ENCODE results near the gene NCOA1. TPM values are rescaled to one million over a fixed set of nuclear protein-coding genes. Genes with fewer than 3 reads are reported as not detected.
"Not testable (repeated sequence)": the region's sequence is repeated elsewhere in the genome, so short reads cannot be mapped to it uniquely, and the experiment has no call there.

NCOA1 gene
- total and polyA plus RNA-seq, 4 experiments from 2014 or later, result 5.9 to 46.2 (median 34.8) TPM

DNA sequence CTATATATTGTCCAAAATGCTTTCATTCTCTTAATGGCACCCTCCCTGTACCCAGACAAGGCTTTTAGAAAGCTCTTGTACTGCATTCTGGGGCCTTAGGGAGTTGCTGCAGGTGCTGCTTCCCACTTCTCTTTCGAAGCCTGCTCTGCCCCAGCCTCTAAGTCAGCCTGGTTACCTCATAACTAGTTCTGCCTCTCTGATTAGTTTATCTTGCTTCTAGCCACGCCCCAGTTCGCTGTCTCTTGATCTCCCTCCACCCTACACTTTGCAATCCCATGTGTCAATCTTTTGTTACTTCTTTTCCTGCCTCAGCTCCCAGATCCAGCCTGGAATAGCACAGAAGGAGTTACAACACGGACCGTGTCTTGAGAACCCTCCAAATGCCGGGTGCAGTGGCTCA is 13.8 kb upstream of the NCOA1 start:
- Mint-ChIP-seq H3K4me3 (no peak overlapping the region), H3K27ac (no peak overlapping the region), H3K27me3 (no peaks in the 10 kb centered on the region), H3K4me1 (no peaks in the 10 kb centered on the region), H3K9me3 (peaks cover 0 to 2% (median 0%) of the 10 kb centered on the region in 8 donors), H3K36me3 (no peaks in the 10 kb centered on the region)
- intact Hi-C loops (cut with micrococcal nuclease), result no loop called here
- no peaks in the 10 kb centered on the region for H3K27me3 ChIP-seq (ENCODE audit: insufficient read depth, low read length)
- H3K36me3 ChIP-seq (ENCODE audit: insufficient read depth, low read length), result no peaks in the 10 kb centered on the region
- no peaks in the 10 kb centered on the region for H3K9me3 ChIP-seq (ENCODE audit: control insufficient read depth in 1 of 2, low read length in 2 of 2)
- ChIA-PET POLR2A (ENCODE audit: partially characterized antibody) (no interaction called here), CTCF (ENCODE audit: partially characterized antibody) (no interaction called here)
- no peak for DNase-seq
- H3K4me1 ChIP-seq (ENCODE audit: insufficient read depth, low read length), result no peaks in the 10 kb centered on the region
- no peak overlapping the region for H3K27ac ChIP-seq (ENCODE audit: low read depth, low read length)
- no peak overlapping the region for H3K4me3 ChIP-seq (ENCODE audit: low read length in 2 of 2)

DNA sequence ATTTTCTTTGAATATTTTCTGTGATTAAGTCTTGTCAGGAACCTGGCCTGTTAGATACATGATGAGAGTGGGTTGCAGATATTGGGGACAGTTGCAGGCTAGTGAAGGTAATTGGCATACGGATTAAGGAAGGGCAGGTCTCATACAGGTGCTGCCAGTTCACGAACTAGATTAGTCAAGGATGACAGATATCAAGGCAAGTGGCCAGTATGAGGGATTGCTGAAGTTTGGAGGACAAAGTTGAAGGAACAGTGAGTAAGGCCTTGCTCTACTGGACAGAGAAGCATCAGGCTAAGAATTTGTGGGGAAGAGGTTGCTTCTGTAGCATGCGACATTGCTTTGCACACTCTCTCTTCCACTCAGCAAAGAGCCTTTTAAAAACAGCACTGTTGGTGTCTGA is 12.8 kb upstream of the NCOA1 start:
- ChIA-PET POLR2A (ENCODE audit: partially characterized antibody) (no interaction called here), CTCF (ENCODE audit: partially characterized antibody) (no interaction called here)
- Histone ChIP-seq H3K4me3 (ENCODE audit: low read length in 2 of 2) (no peak overlapping the region), H3K36me3 (ENCODE audit: insufficient read depth, low read length) (no peaks in the 10 kb centered on the region), H3K9me3 (ENCODE audit: control insufficient read depth in 1 of 2, low read length in 2 of 2) (no peaks in the 10 kb centered on the region), H3K4me1 (ENCODE audit: insufficient read depth, low read length) (no peaks in the 10 kb centered on the region), H3K27me3 (ENCODE audit: insufficient read depth, low read length) (no peaks in the 10 kb centered on the region), H3K27ac (ENCODE audit: low read depth, low read length) (no peak overlapping the region)
- no peaks in the 10 kb centered on the region for H3K4me1 Mint-ChIP-seq
- H3K36me3 Mint-ChIP-seq, result no peaks in the 10 kb centered on the region
- H3K4me3 Mint-ChIP-seq, result no peak overlapping the region
- no peaks in the 10 kb centered on the region for H3K27me3 Mint-ChIP-seq
- intact Hi-C loops (cut with micrococcal nuclease), result no loop called here
- no peak overlapping the region for H3K27ac Mint-ChIP-seq
- peaks cover 0 to 2% (median 0%) of the 10 kb centered on the region in 8 donors for H3K9me3 Mint-ChIP-seq
- DNase-seq, result no peak

DNA sequence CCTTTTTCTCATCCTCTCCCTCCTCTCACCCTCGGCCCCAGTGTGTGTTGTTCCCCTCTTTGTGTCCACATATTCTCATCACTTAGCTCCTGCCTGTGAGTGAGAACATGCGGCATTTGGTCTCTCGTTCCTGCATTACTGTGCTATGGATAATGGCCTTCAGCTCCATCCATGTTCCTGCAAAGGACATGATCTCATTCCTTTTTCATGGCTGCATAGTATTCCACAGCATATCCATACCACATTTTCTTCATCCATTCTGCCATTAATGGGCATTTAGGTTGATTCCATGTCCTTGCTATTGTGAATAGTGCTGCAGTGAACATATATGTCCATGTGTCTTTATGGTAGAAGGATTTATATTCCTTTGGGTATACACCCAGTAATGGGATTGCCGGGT is 10.8 kb upstream of the NCOA1 start:
- Mint-ChIP-seq H3K27me3 (no peaks in the 10 kb centered on the region), H3K27ac (no peak overlapping the region), H3K4me3 (no peak overlapping the region), H3K9me3 (peaks cover 0 to 2% (median 0%) of the 10 kb centered on the region in 8 donors), H3K4me1 (no peaks in the 10 kb centered on the region), H3K36me3 (no peaks in the 10 kb centered on the region)
- Histone ChIP-seq H3K9me3 (ENCODE audit: control insufficient read depth in 1 of 2, low read length in 2 of 2) (no peaks in the 10 kb centered on the region), H3K27me3 (ENCODE audit: insufficient read depth, low read length) (no peaks in the 10 kb centered on the region), H3K27ac (ENCODE audit: low read depth, low read length) (no peak overlapping the region), H3K4me1 (ENCODE audit: insufficient read depth, low read length) (no peaks in the 10 kb centered on the region), H3K36me3 (ENCODE audit: insufficient read depth, low read length) (no peaks in the 10 kb centered on the region), H3K4me3 (ENCODE audit: low read length in 2 of 2) (no peak overlapping the region)
- ChIA-PET CTCF (ENCODE audit: partially characterized antibody) (no interaction called here), POLR2A (ENCODE audit: partially characterized antibody) (no interaction called here)
- intact Hi-C loops (cut with micrococcal nuclease), result no loop called here
- DNase-seq, result no peak

DNA sequence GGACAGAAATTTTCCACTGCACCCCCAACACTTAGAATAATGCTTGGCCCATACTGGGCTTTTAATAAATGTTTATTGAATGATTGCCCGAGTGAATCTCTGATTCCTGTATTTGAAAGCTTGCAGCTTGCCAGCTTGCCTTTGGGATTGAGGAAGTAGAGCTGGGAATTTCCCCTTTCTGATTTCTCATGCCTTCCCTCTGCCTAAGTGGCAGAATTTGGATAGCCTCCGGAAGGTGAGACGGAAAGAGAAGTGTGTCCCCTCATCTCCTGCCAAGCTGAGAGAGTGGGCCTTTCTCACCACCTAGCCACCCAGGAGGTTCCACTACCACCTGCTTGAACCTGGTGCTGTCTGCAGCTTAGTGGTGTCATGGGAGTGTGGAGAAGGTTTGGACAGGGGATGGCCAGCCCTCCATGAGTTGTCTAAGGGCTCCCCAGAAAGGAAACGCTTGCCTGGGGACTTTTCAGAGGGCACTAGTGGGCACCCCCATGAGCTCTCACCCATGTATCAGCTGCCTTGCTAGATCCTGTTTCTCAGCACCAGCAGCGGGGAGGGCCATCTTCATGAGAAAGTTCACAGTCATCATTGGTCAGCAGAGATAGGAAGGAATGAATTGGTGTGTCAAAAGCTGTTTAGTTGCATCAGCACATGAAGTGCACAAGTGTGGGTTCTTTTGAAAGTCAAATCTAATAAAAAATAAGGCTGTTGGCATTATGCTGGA is 8.6 kb upstream of the NCOA1 start:
- ChIA-PET CTCF (ENCODE audit: partially characterized antibody) (no interaction called here), POLR2A (ENCODE audit: partially characterized antibody) (no interaction called here)
- Mint-ChIP-seq H3K4me3 (no peak overlapping the region), H3K4me1 (no peaks in the 10 kb centered on the region), H3K9me3 (peaks cover 0 to 2% (median 0%) of the 10 kb centered on the region in 8 donors), H3K27ac (no peak overlapping the region), H3K36me3 (no peaks in the 10 kb centered on the region), H3K27me3 (no peaks in the 10 kb centered on the region)
- intact Hi-C loops (cut with micrococcal nuclease), result no loop called here
- Histone ChIP-seq H3K36me3 (ENCODE audit: insufficient read depth, low read length) (no peaks in the 10 kb centered on the region), H3K4me3 (ENCODE audit: low read length in 2 of 2) (no peak overlapping the region), H3K9me3 (ENCODE audit: control insufficient read depth in 1 of 2, low read length in 2 of 2) (no peaks in the 10 kb centered on the region), H3K27ac (ENCODE audit: low read depth, low read length) (no peak overlapping the region), H3K27me3 (ENCODE audit: insufficient read depth, low read length) (no peaks in the 10 kb centered on the region), H3K4me1 (ENCODE audit: insufficient read depth, low read length) (no peaks in the 10 kb centered on the region)
- DNase-seq, result no peak

DNA sequence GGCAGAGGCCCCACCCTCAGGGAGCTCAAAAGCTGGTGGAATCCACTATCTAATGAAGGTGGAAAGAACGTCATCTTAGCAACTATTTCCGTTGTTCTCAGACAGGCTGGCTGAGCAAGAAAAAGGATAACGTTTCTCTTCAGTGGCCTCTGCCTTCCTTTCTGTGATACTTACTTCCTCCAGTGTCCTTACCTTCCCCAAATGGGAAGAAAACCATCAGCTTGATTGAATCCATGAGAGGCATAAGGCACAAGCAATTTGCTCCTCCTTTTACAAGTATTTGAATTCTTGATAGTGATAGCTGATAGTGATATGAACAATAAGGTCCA is 8.1 kb upstream of the NCOA1 start:
- intact Hi-C loops (cut with micrococcal nuclease), result no loop called here
- H3K9me3 Mint-ChIP-seq, result peaks cover 0 to 2% (median 0%) of the 10 kb centered on the region in 8 donors
- Histone ChIP-seq H3K4me1 (ENCODE audit: insufficient read depth, low read length) (no peaks in the 10 kb centered on the region), H3K36me3 (ENCODE audit: insufficient read depth, low read length) (no peaks in the 10 kb centered on the region), H3K4me3 (ENCODE audit: low read length in 2 of 2) (no peak overlapping the region), H3K27me3 (ENCODE audit: insufficient read depth, low read length) (no peaks in the 10 kb centered on the region), H3K9me3 (ENCODE audit: control insufficient read depth in 1 of 2, low read length in 2 of 2) (no peaks in the 10 kb centered on the region), H3K27ac (ENCODE audit: low read depth, low read length) (no peak overlapping the region)
- H3K4me1 Mint-ChIP-seq, result no peaks in the 10 kb centered on the region
- peak overlapping the region in 1 of 7 donors; percentile 2 for H3K27ac Mint-ChIP-seq
- POLR2A ChIA-PET (ENCODE audit: partially characterized antibody), result no interaction called here
- H3K36me3 Mint-ChIP-seq, result no peaks in the 10 kb centered on the region
- CTCF ChIA-PET (ENCODE audit: partially characterized antibody), result no interaction called here
- no peak for DNase-seq
- H3K27me3 Mint-ChIP-seq, result no peaks in the 10 kb centered on the region
- H3K4me3 Mint-ChIP-seq, result no peak overlapping the region

DNA sequence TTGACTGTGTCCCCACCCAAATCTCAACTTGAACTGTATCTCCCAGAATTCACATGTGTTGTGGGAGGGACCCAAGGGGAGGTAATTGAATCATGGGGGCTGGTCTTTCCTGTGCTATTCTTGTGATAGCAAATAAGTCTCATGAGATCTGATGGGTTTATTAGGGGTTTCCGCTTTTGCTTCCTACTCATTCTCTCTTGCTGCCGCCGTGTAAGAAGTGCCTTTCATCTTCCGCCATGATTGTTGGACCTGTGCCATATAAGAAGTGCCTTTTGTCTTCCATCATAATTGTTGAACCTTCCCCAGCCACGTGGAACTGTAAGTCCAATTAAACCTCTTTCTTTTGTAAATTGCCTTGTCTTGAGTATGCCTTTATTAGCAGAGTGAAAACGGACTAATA is 6.4 kb upstream of the NCOA1 start:
- POLR2A ChIA-PET (ENCODE audit: partially characterized antibody); DNase-seq; H3K4me3 ChIP-seq (ENCODE audit: low read length in 2 of 2); H3K27me3 ChIP-seq (ENCODE audit: insufficient read depth, low read length); intact Hi-C loops (cut with micrococcal nuclease); H3K4me1 ChIP-seq (ENCODE audit: insufficient read depth, low read length); H3K9me3 ChIP-seq (ENCODE audit: control insufficient read depth in 1 of 2, low read length in 2 of 2); H3K36me3 Mint-ChIP-seq; H3K36me3 ChIP-seq (ENCODE audit: insufficient read depth, low read length); CTCF ChIA-PET (ENCODE audit: partially characterized antibody); H3K27me3 Mint-ChIP-seq; H3K9me3 Mint-ChIP-seq; H3K27ac ChIP-seq (ENCODE audit: low read depth, low read length); H3K27ac Mint-ChIP-seq: not testable (repeated sequence)
- Mint-ChIP-seq H3K4me3 (peak overlapping the region in 1 of 8 donors; percentile 25), H3K4me1 (peaks cover 7 to 12% (median 8%) of the 10 kb centered on the region in 4 donors)

DNA sequence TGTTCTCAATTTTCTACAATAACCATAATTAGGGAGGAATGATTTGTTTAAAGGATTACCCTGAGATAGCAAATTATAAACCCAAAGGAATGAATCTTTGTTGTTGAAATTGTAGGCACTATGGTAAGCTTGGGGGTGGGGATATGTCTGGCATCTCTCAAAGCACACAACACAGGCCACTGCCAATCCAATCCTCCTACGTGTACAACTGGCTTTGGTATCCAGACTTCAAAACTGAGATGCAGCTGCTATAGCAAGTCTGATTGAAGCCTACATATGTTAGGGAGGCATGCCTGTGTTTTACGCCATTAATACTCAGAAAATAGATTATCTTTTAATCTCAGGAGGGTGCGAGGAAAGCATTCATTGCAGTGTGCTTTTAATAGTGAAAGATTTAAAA is 5.9 kb upstream of the NCOA1 start:
- Histone ChIP-seq H3K27ac (ENCODE audit: low read depth, low read length) (no peak overlapping the region), H3K9me3 (ENCODE audit: control insufficient read depth in 1 of 2, low read length in 2 of 2) (no peaks in the 10 kb centered on the region), H3K4me3 (ENCODE audit: low read length in 2 of 2) (no peak overlapping the region), H3K36me3 (ENCODE audit: insufficient read depth, low read length) (no peaks in the 10 kb centered on the region), H3K4me1 (ENCODE audit: insufficient read depth, low read length) (peaks cover 10% of the 10 kb centered on the region), H3K27me3 (ENCODE audit: insufficient read depth, low read length) (no peaks in the 10 kb centered on the region)
- no peak overlapping the region for H3K4me3 Mint-ChIP-seq
- peaks cover 12 to 17% (median 13%) of the 10 kb centered on the region in 4 donors for H3K4me1 Mint-ChIP-seq
- DNase-seq, result no peak
- intact Hi-C loops (cut with micrococcal nuclease), result no loop called here
- H3K27ac Mint-ChIP-seq, result no peak overlapping the region
- H3K36me3 Mint-ChIP-seq, result no peaks in the 10 kb centered on the region
- ChIA-PET POLR2A (ENCODE audit: partially characterized antibody) (no interaction called here), CTCF (ENCODE audit: partially characterized antibody) (no interaction called here)
- no peaks in the 10 kb centered on the region for H3K27me3 Mint-ChIP-seq
- peaks cover 0 to 2% (median 0%) of the 10 kb centered on the region in 8 donors for H3K9me3 Mint-ChIP-seq

All from CD4-positive, alpha-beta memory T cell (primary cell).